ENCODE data around the gene NSF.

Gene NSF

DNA sequence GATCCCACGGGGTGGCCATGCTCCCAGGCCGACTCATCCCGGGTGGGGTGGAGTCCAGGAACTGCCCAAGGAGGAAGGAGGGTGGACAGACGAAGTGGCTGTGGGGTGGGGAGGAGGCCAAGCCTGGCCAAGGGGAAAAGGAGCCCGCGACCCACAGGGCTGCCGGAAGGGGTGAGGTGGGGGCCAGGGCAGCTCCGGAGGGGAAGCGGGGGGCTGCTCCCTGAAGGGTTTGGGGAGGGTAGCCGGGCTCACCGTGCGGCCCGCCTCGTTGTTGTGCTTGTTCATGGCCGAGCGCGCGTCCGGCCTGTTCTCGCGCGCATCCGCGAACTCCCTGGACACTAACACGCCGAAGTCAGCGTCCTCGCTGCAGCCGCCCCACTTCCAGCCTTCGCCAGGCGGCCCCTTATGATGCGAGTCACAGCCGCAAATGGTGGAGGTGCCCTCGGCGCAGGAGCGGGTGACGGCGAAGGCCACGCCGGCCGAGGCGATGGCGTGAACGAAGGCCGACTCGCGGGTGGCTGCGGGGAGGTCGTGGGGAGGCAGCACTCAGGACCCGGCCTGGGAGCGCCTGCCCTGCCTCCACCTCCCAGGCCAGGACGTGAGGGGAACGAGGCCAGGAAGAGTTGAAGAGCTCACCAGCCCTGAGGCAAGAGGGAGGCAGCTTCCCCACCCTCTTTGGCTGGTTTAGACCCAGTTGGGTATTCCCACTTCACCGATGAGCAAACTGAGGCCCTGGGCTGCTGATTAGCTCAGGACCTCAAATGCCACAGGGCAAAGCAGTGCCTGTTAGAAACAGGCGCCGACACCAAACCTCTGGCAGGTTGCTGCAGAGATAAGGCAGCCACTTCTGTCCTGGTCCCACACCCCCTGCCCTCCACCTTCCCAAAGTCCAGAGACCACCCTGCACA is 179.3 kb downstream of the NSF start:
- H2BK12ac ChIP-seq (ENCODE audit: low read length in 2 of 2) = no peak overlapping the region
- no peak overlapping the region for H2AFZ ChIP-seq (ENCODE audit: low read depth, low read length)
- no peak overlapping the region for H3K14ac ChIP-seq (ENCODE audit: low read length in 2 of 2)
- no peak overlapping the region for H4K91ac ChIP-seq (ENCODE audit: low read length)
- DNase-seq = no peak
- peaks cover 0 to 15% of the 10 kb centered on the region in 2 experiments for H3K27me3 ChIP-seq (ENCODE audit: control insufficient read depth in 1 of 2, insufficient read depth in 1 of 2, low read length in 2 of 2)
- H3K27ac ChIP-seq (ENCODE audit: low read length, poor library complexity, severe bottlenecking) = no peak overlapping the region
- H3K23ac ChIP-seq (ENCODE audit: low read length in 2 of 2) = no peak overlapping the region
- H4K8ac ChIP-seq (ENCODE audit: low read length) = no peak overlapping the region
- no peak overlapping the region for H2BK5ac ChIP-seq (ENCODE audit: low read depth, low read length, poor library complexity, severe bottlenecking)
- no peak overlapping the region for H3K4me2 ChIP-seq (ENCODE audit: low read length, poor library complexity, severe bottlenecking)
- WGBS = 95% methylated on average over 56 of the region's 56 CpGs
- H3K4ac ChIP-seq (ENCODE audit: low read depth in 1 of 2, low read length in 2 of 2) = no peak overlapping the region
- H3K9ac ChIP-seq (ENCODE audit: low read length) = peak overlapping the region; percentile 64
- H3K9me3 ChIP-seq (ENCODE audit: control insufficient read depth, low read length) = no peaks in the 10 kb centered on the region
- H3K79me1 ChIP-seq (replicated peaks; ENCODE audit: low read length, poor library complexity, severe bottlenecking) = peaks cover 7% of the 10 kb centered on the region
- H3K18ac ChIP-seq (ENCODE audit: low read depth in 1 of 2, low read length in 2 of 2) = no peak overlapping the region
- H2BK120ac ChIP-seq (ENCODE audit: low read depth, low read length) = no peak overlapping the region
- H3K4me1 ChIP-seq (ENCODE audit: control insufficient read depth, insufficient read depth, low read depth, low read length) = peaks cover 30% of the 10 kb centered on the region
- H3K36me3 ChIP-seq (ENCODE audit: control insufficient read depth in 1 of 2, insufficient read depth in 2 of 2, low read depth in 1 of 2, low read length in 2 of 2) = peaks cover 0 to 10% of the 10 kb centered on the region in 2 experiments
- no peak overlapping the region for H2BK15ac ChIP-seq (ENCODE audit: low read depth, poor library complexity, severe bottlenecking)
- peak overlapping the region in 1 of 2 experiments; percentile 65 for H3K4me3 ChIP-seq (ENCODE audit: insufficient read depth in 1 of 2, low read depth in 1 of 2, low read length in 2 of 2)
- H2AK5ac ChIP-seq (ENCODE audit: low read length, severe bottlenecking) = peak overlapping the region; percentile 66

DNA sequence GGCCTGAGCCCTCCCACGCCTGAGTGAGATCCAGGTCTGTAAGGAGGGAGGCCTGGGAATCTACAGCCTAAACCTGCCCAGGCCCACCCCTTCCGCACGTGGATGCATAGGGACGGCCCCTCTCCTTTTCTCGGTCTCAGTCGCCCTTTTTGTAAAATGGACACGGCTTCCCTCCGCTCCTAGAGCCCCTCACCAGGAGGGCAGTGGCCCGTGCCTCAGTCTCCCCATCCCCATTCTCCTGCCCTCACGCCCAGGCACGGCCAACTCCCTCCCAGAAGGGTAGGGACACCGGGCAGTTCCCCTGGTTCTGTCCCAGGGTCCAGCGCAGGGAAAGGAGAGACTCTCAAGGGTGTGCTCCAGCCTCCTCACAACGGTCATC is 180.0 kb downstream of the NSF start:
- no peak for DNase-seq
- peaks cover 0 to 15% of the 10 kb centered on the region in 2 experiments for H3K27me3 ChIP-seq (ENCODE audit: control insufficient read depth in 1 of 2, insufficient read depth in 1 of 2, low read length in 2 of 2)
- H3K9ac ChIP-seq (ENCODE audit: low read length) = no peak overlapping the region
- H3K36me3 ChIP-seq (ENCODE audit: control insufficient read depth in 1 of 2, insufficient read depth in 2 of 2, low read depth in 1 of 2, low read length in 2 of 2) = peaks cover 0 to 9% of the 10 kb centered on the region in 2 experiments
- H2BK15ac ChIP-seq (ENCODE audit: low read depth, poor library complexity, severe bottlenecking) = no peak overlapping the region
- no peak overlapping the region for H3K4me3 ChIP-seq (ENCODE audit: insufficient read depth in 1 of 2, low read depth in 1 of 2, low read length in 2 of 2)
- peaks cover 7% of the 10 kb centered on the region for H3K79me1 ChIP-seq (replicated peaks; ENCODE audit: low read length, poor library complexity, severe bottlenecking)
- no peak overlapping the region for H4K91ac ChIP-seq (ENCODE audit: low read length)
- 86% methylated on average over 13 of the region's 14 CpGs for WGBS
- H2BK12ac ChIP-seq (ENCODE audit: low read length in 2 of 2) = no peak overlapping the region
- H3K27ac ChIP-seq (ENCODE audit: low read length, poor library complexity, severe bottlenecking) = no peak overlapping the region
- H3K4ac ChIP-seq (ENCODE audit: low read depth in 1 of 2, low read length in 2 of 2) = no peak overlapping the region
- H3K9me3 ChIP-seq (ENCODE audit: control insufficient read depth, low read length) = no peaks in the 10 kb centered on the region
- no peak overlapping the region for H2BK5ac ChIP-seq (ENCODE audit: low read depth, low read length, poor library complexity, severe bottlenecking)
- H3K23ac ChIP-seq (ENCODE audit: low read length in 2 of 2) = no peak overlapping the region
- peaks cover 29% of the 10 kb centered on the region for H3K4me1 ChIP-seq (ENCODE audit: control insufficient read depth, insufficient read depth, low read depth, low read length)
- peak overlapping the region; percentile 66 for H2AK5ac ChIP-seq (ENCODE audit: low read length, severe bottlenecking)
- peak overlapping the region; percentile 62 for H3K4me2 ChIP-seq (ENCODE audit: low read length, poor library complexity, severe bottlenecking)
- no peak overlapping the region for H3K14ac ChIP-seq (ENCODE audit: low read length in 2 of 2)
- H2BK120ac ChIP-seq (ENCODE audit: low read depth, low read length) = no peak overlapping the region
- peak overlapping the region in 1 of 2 experiments; percentile 73 for H3K18ac ChIP-seq (ENCODE audit: low read depth in 1 of 2, low read length in 2 of 2)
- H4K8ac ChIP-seq (ENCODE audit: low read length) = peak overlapping the region; percentile 57
- no peak overlapping the region for H2AFZ ChIP-seq (ENCODE audit: low read depth, low read length)

DNA sequence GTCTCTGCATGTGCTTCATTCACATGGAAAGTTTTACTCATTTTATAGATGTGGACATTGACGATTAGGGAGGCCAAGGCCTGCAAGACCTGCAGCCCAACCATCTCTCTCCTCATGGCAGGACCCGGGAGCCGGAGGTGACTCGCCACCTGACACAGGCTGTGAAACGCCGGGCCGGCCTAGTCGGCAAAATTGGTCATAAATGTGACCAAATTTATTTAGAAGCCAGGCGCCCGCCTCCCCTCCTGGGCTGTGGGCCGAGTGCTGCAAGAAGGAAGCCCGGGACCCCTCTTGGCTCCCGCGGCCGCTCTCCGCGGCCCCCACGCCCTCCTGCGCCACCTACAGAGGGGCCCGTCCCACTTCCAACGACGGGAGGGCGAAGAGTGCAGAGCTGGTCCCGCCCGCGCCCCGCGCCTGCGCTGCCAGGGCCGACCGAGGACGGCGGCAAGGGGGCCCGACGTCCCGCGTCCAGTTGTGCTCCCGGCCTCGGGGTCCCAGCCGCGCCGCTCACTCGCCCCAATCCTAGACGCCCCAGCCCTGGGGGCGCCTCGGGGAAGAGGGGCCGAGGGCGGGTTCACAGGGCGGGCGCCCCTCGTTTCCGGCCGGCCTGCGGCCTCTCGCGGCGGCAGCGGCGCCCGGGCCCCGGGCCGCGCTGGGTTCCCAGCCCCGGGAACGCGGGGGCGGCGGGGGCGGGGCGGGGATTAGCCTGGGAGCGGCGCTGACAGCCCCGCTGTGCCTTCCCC is 180.5 kb downstream of the NSF start:
- Histone ChIP-seq H3K4ac (ENCODE audit: low read depth in 1 of 2, low read length in 2 of 2) (peak overlapping the region in 1 of 2 experiments; percentile 30), H3K23ac (ENCODE audit: low read length in 2 of 2) (no peak overlapping the region), H3K4me2 (ENCODE audit: low read length, poor library complexity, severe bottlenecking) (peak overlapping the region; percentile 62), H3K9ac (ENCODE audit: low read length) (peak overlapping the region; percentile 8), H2BK15ac (ENCODE audit: low read depth, poor library complexity, severe bottlenecking) (peak overlapping the region; percentile 56), H3K4me1 (ENCODE audit: control insufficient read depth, insufficient read depth, low read depth, low read length) (peaks cover 29% of the 10 kb centered on the region), H3K27me3 (ENCODE audit: control insufficient read depth in 1 of 2, insufficient read depth in 1 of 2, low read length in 2 of 2) (peaks cover 0 to 16% of the 10 kb centered on the region in 2 experiments), H2AK5ac (ENCODE audit: low read length, severe bottlenecking) (no peak overlapping the region), H4K8ac (ENCODE audit: low read length) (peak overlapping the region; percentile 87), H3K18ac (ENCODE audit: low read depth in 1 of 2, low read length in 2 of 2) (peak overlapping the region in 1 of 2 experiments; percentile 73), H3K4me3 (ENCODE audit: insufficient read depth in 1 of 2, low read depth in 1 of 2, low read length in 2 of 2) (peak overlapping the region in 1 of 2 experiments; percentile 68), H3K27ac (ENCODE audit: low read length, poor library complexity, severe bottlenecking) (no peak overlapping the region), H2BK12ac (ENCODE audit: low read length in 2 of 2) (no peak overlapping the region), H2BK120ac (ENCODE audit: low read depth, low read length) (peak overlapping the region; percentile 91), H3K14ac (ENCODE audit: low read length in 2 of 2) (no peak overlapping the region), H3K9me3 (ENCODE audit: control insufficient read depth, low read length) (no peaks in the 10 kb centered on the region), H3K36me3 (ENCODE audit: control insufficient read depth in 1 of 2, insufficient read depth in 2 of 2, low read depth in 1 of 2, low read length in 2 of 2) (peaks cover 0 to 7% of the 10 kb centered on the region in 2 experiments), H2BK5ac (ENCODE audit: low read depth, low read length, poor library complexity, severe bottlenecking) (peak overlapping the region; percentile 40), H2AFZ (ENCODE audit: low read depth, low read length) (peak overlapping the region; percentile 88), H3K79me1 (replicated peaks; ENCODE audit: low read length, poor library complexity, severe bottlenecking) (peaks cover 5% of the 10 kb centered on the region), H4K91ac (ENCODE audit: low read length) (peak overlapping the region; percentile 41)
- 6% methylated on average over 26 of the region's 73 CpGs for WGBS
- DNase-seq = peak; percentile 63

Data from mesenchymal stem cell (in vitro differentiated cells and primary cell).